Stimulated activated CD4-positive, alpha-beta T cell treated with anti-CD3 and anti-CD28 coated beads, TNF-alpha, amount 100 ng/mL, for 4 hours (primary cell): Measurements from ENCODE around the gene ESCO1.

Experiments used
- DNase-seq, 3 experiments: peaks; one replicate each; pipeline ENCODE4 v3.0.0-alpha.2; 2020; ENCODE audit warnings: low read depth in 3 of 3

ESCO1 gene

GRCh38 chr18:21490748-21491147 is 109.8 kb downstream of the ESCO1 start:
- DNase-seq, result no peak

DNA sequence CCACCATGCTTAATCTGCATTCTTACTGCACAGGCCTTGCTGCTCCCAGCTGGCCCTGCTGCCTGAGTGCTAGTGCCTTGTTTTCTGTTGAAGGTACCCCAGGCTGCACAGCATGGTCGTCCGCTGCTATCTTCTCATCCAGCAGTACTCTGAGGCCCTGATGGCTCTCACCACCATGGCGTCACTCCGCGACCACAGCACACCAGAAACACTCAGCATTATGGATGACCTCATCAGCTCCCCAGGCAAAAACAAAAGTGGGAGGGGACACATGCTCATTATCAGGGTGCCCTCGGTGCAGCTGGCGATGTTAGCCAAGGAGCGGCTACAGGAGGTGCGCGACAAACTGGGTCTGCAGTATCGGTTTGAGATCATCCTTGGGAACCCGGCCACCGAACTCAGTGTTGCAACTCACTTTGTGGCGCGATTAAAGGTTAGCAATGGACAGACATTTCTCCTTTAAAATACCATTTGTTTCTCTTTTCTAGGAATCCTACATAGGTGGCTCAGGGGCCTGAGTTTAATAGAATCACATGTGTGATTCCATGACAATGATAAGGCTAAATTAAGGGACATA is 110.5 kb downstream of the ESCO1 start:
- DNase-seq, result no peak

DNA sequence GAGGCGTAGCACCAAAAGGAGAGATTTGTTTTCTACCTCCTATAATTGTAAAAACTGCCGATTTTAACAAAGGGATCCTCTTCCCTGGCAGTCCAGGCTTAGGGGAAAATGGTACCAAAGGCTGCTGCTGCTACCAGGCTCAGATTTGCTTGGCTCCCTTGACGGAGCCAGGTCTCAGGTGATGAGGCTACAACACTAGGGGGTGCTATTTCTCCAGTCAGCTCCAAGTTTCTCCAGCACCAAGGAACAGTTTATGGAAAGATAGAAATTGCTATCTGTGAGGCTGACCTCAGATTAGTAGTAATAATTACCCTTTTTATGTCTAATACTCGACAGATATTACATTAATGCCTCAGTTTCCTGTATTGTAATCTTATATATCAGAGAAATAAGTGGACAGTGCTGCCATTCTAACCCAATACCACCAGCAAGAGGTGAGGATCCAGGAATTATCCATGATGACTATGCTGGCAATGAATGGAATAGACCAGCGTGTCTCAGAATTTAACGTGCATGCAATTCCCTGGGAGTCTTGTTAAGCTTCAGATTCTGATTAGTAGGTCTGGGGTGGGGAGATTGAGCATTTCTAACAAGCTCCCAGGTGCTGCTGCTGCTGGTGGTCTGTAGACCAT is 111.3 kb downstream of the ESCO1 start:
- no peak for DNase-seq

- no peak for DNase-seq
Observed at GRCh38 chr18:21486905-21487437, 113.5 kb downstream of the ESCO1 start.

- no peak for DNase-seq
Observed at GRCh38 chr18:21484851-21485636, 115.5 kb downstream of the ESCO1 start.

- no peak for DNase-seq
Observed at GRCh38 chr18:21483051-21483450, 117.5 kb downstream of the ESCO1 start.

DNA sequence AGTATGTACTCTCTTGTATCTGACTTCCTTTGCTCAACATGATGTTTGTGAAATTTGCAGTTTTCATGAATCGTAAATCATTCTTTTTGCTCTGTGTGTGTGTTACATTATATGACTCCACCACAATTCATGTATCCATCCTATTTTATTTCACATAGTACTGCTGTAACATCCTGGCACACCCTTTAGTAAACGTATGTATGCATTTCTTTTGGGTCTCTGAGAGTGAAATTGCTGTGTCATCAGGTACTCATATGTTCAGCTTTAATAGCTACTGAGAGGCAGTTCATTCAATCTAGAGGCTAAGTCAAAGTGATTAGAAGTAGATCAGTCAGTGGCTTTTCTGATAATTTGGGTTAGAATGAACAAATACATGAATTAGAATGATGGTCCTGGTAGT is 118.8 kb downstream of the ESCO1 start:
- no peak for DNase-seq

DNA sequence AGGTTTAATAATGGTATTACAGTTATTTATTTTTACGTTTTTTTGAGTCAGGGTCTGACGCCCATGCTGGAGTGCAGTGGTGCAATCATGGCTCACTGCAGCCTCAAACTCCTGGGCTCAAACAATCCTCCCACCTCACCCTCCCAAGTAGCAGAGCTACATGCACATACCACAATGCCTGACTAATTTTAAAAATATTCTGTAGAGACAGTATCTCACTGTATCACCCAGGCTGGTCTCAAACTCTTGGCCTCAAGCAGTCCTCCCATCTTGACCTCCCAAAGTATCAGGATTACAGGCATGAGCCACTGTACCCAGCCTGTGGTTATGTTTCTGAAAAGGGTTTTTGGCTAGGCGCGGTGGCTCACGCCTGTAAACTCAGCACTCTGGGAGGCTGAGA is 120.8 kb downstream of the ESCO1 start:
- no peak for DNase-seq
